K562 treated with DMSO at 1 percent for 48 hours (cell line): ENCODE measurements around the gene PCED1A. TPM values are rescaled to one million over a fixed set of nuclear protein-coding genes. Genes with fewer than 3 reads are reported as not detected.

Experiments used
- total RNA-seq: library from RNA; unstranded; fragments of 300-600 nt; gene quantifications from 2 replicates; pipeline ENCODE4 v1.2.3, GENCODE V29; 2022; ENCODE audit warnings: low replicate concordance; ENCODE audit errors: extremely low read depth

Gene PCED1A, protein sequence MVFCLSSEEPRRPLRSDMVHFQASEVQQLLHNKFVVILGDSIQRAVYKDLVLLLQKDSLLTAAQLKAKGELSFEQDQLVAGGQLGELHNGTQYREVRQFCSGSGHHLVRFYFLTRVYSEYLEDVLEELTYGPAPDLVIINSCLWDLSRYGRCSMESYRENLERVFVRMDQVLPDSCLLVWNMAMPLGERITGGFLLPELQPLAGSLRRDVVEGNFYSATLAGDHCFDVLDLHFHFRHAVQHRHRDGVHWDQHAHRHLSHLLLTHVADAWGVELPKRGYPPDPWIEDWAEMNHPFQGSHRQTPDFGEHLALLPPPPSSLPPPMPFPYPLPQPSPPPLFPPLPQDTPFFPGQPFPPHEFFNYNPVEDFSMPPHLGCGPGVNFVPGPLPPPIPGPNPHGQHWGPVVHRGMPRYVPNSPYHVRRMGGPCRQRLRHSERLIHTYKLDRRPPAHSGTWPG
- not detected in 2 replicates for total RNA-seq

DNA sequence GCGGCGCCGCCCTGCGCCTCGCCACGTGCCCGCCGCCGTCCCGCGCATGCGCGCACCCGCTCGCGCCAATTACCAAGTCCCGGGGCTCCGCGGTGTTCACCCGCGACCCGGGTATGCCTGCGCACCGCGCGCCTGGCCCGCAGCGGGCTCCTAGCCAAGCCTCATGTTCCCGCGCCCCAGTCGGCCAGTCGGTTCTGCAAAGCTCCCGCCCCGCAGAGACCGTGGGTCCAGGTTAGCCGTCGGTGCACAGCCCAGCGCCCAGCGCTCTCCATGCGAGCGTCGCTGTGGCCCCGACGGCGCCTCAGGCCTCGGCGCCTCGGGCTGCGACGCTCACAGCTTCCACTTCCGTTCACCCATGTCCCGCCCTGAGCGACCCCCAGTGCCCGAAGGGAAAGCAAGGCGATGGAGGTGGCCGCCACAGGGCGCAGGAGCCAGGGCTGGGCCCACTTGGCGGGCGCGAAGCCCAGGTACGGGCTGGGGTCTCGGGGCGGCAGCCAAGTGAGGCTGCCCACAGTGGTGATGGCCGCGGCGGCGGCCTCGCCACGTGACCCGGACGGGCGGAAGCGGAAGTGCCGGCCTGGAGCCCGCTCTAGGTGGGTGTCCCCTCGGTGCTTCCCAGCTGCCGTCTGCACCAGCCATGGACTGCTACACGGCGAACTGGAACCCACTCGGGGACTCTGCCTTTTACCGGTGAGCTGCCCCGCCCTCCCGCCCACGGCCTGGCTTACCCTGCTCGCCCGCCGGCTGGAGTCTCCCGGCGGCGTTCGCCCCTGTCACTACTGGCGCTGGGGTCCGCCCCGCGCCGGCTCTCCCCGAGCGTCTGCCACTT, at the start of gene PCED1A, which contains the start of gene VPS16:
Gene PCED1A (minus strand): TSS at position 518 of the 829 bp plus-strand sequence. CDS start 743 bp downstream, outside the sequence.
Gene VPS16 (plus strand): TSS at position 608 of the 829 bp plus-strand sequence. CDS start 30 bp downstream, at position 638.

GRCh38 chr20:2873010-2873746, 32.7 kb upstream of the PCED1A start, which contains the start of gene PTPRA:
TSS of gene PTPRA (plus strand) at chr20:2873481. CDS start at chr20:2964278, 90,797 bp downstream.

DNA sequence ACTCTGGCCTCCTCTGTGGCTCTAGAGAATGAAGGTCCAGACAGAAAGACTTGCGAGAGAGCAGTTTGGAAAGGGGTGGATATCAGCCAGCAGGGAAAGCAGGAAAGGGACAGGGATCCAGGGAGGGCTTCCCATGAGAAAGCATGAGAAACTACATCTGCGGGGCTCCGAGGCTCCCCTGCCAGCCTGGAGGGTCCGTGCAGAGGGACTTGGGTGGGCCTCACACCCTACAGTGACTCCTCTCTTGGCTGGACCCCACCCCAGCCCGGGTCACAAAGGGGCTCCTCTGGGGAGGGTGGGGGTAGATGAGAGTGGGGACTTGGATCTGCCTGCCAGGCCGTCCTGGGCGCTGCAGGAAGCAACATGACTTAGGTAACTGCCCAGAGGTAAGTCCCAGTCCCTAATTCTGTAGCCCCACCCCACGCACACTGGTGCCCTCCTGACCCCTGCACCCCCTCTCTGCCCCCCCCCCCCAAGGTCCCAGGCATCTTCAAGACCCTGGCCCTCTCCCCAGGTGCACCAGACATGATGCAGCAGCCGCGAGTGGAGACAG, 24.3 kb downstream of the PCED1A start, which contains the start of gene TMEM239:
Gene TMEM239 (plus strand): TSS at position 335 of the 553 bp plus-strand sequence. CDS start 191 bp downstream, at position 526.

GRCh38 chr20:2814587-2815051, 25.8 kb downstream of the PCED1A start, which contains the start of gene C20orf141:
TSS of gene C20orf141 (plus strand) at chr20:2814987. CDS start at chr20:2815185, 198 bp downstream.

DNA sequence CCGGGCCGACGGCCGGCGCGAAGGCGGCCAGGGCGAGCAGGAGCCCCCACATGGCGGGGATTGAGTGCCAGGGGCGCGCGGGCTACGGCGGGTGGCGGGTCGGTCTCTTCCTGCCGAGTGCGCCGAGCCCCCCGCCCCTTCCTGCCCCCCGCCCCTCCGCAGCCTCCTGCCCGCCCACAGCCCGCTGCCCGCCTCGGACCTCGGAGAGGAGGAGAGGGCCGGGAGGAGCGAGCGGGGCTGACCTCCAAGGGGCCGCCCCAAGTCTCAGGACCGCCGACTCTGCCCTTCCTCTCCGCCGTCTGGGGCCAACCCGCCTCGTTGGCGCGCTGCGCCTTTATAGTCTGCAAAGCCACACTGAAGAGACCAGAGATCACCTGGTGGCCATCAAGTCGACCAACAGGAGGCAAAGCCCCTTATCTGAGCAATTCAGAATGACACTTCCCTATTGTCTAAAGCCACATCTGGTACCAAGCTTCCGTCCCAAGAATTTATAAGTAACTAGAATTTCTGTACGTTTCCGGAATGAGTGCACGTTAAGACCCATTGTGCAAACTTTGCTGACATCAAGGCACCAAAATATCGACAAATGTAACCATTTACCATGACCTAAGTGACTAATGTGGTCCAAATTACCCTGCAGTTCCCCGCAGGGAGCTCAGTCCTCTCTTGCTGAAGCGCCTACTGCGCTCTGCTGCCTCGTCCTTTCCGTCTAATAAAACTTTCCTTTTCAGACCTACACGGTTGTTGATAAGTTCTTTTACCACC, 39.8 kb downstream of the PCED1A start, which contains the start of gene CPXM1:
Gene CPXM1 (minus strand): TSS at position 107 of the 765 bp plus-strand sequence. CDS start 55 bp downstream, at position 52.

Other genes starting within 250 kb of the PCED1A start
- gene NOP56, start 188.0 kb downstream of the PCED1A start, total RNA-seq: not detected in 2 replicates
- gene IDH3B, start 176.4 kb downstream of the PCED1A start, total RNA-seq: not detected in 2 replicates
- not detected in 2 replicates for gene EBF4, start 147.9 kb downstream of the PCED1A start, total RNA-seq
- not detected in 2 replicates for gene CPXM1, start 40.0 kb downstream of the PCED1A start, total RNA-seq
- not detected in 2 replicates for gene C20orf141, start 25.7 kb downstream of the PCED1A start, total RNA-seq
- gene TMEM239, start 24.3 kb downstream of the PCED1A start, total RNA-seq: not detected in 2 replicates
- gene VPS16, start 90 bp upstream of the PCED1A start, total RNA-seq: not detected in 2 replicates
- gene PTPRA, start 32.8 kb upstream of the PCED1A start, total RNA-seq: not detected in 2 replicates
- gene GNRH2, start 203.0 kb upstream of the PCED1A start, total RNA-seq: not detected in 2 replicates
- not detected in 2 replicates for gene MRPS26, start 205.4 kb upstream of the PCED1A start, total RNA-seq
- not detected in 2 replicates for gene OXT, start 231.0 kb upstream of the PCED1A start, total RNA-seq
- gene AVP, start 244.1 kb upstream of the PCED1A start, total RNA-seq: not detected in 2 replicates